Spleen (tissue), 11 donors: Measurements from ENCODE around the gene PLXNC1. TPM values are rescaled to one million over a fixed set of nuclear protein-coding genes. Genes with fewer than 3 reads are reported as not detected.

Experiments
- DNase-seq: peaks from one replicate; pipeline ENCODE4 v3.0.0-alpha.2; 2020
- H3K27ac ChIP-seq, 8 donors: fragments of 200-600 bp; sonication (generic) in 7 of 8; 1 replicate in 4 of 8; 2 replicates in 4 of 8; pipeline versions ENCODE4 v1.5.0 to v1.8.0; 2016 to 2021; ENCODE audit warnings: inconsistent platforms in 4 of 8, mild to moderate bottlenecking in 4 of 8, moderate library complexity in 1 of 8
- H3K27me3 ChIP-seq, 7 donors: fragments of 200-600 bp; sonication (generic) in 6 of 7; replicated peaks in 1 of 7; 1 replicate in 4 of 7; 2 replicates in 3 of 7; pipeline versions ENCODE4 v1.5.0 to v1.8.0; 2016 to 2021; ENCODE audit warnings: inconsistent platforms in 3 of 7, mild to moderate bottlenecking in 1 of 7
- H3K36me3 ChIP-seq, 6 donors: fragments of 200-600 bp; sonication (generic) in 5 of 6; 1 replicate in 4 of 6; 2 replicates in 2 of 6; pipeline versions ENCODE4 v1.5.0 to v1.8.0; 2016 to 2021; ENCODE audit warnings: inconsistent platforms in 2 of 6
- H3K4me1 ChIP-seq, 6 donors: fragments of 200-600 bp; sonication (generic) in 5 of 6; 1 replicate in 3 of 6; 2 replicates in 3 of 6; pipeline versions ENCODE4 v1.5.0 to v1.8.0; 2016 to 2021; ENCODE audit warnings: inconsistent platforms in 3 of 6
- H3K4me3 ChIP-seq, 8 donors: fragments of 200-600 bp; sonication (generic) in 7 of 8; 1 replicate in 4 of 8; 2 replicates in 4 of 8; pipeline versions ENCODE4 v1.5.0 to v1.8.0; 2016 to 2021; ENCODE audit warnings: inconsistent platforms in 4 of 8, mild to moderate bottlenecking in 4 of 8, moderate library complexity in 2 of 8
- H3K9me3 ChIP-seq, 8 donors: fragments of 200-600 bp; sonication (generic) in 7 of 8; 1 replicate in 4 of 8; 2 replicates in 4 of 8; pipeline versions ENCODE4 v1.5.0 to v1.8.0; 2016 to 2021; ENCODE audit warnings: inconsistent platforms in 4 of 8
- POLR2A ChIP-seq, 3 donors: fragments of 450-650 bp; IDR thresholded peaks; one replicate each; pipeline ENCODE4 v1.5.1; 2017; ENCODE audit warnings: antibody characterized with exemption in 3 of 3, mild to moderate bottlenecking in 1 of 3
- POLR2AphosphoS5 ChIP-seq, 3 donors: sonication (generic); formaldehyde crosslinking; IDR thresholded peaks; one replicate each; pipeline ENCODE4 v1.5.1; 2017; ENCODE audit warnings: antibody characterized with exemption in 3 of 3
- WGBS, 5 donors: extraction: QIAGEN DNeasy Blood & Tissue Kit in 3 of 5; methylation state at CpG; one replicate each; pipeline versions ENCODE4 v1.1.5 to v1.1.7; 2013 to 2018; 5-methylcytosine and 5-hydroxymethylcytosine counted together
- intact Hi-C: fragments of 100-400 bp; cut with DNase I; formaldehyde crosslinking; loops from one replicate; pipeline ENCODE4 v1.15.0; 2023; ENCODE audit warnings: low total_unique reads
- polyA plus RNA-seq, 3 donors: library from polyadenylated mRNA; stranded (reverse); fragments of 200-250 nt; gene quantifications; one replicate each; pipeline ENCODE4 v1.2.1, GENCODE V29; 2013
- total RNA-seq, 7 donors: library from RNA; depleted of rRNA in 3 of 7; stranded (reverse); fragments of >200 nt in 3 of 7; fragmentation: NEBNext Ultra II Directional in 4 of 7; extraction: Animal tissue kit (Norgen Biotek cat#: 25700) in 4 of 7; gene quantifications; one replicate each; pipeline versions ENCODE4 v1.1.0 to v1.2.1, GENCODE V29; 2016 to 2021
- TF ChIP-seq, protein P1 (sequence below), 11 experiments: fragments of 200-600 bp in 7 of 11; fragments of 450-650 bp in 4 of 11; sonication (generic) in 4 of 11; IDR thresholded peaks in 8 of 11; conservative IDR thresholded peaks in 3 of 11; 1 replicate in 7 of 11; 2 replicates in 4 of 11; pipeline versions ENCODE4 v1.4.0 to v1.8.0; 2016 to 2021; ENCODE audit warnings: antibody characterized with exemption in 11 of 11, inconsistent platforms in 4 of 11, mild to moderate bottlenecking in 1 of 11
- donor health status: healthy with polysubstance abuse.
- donor health status: DM: no; HTN: no; CAD: no; lungs with moderate emphysema.
- donor health status: DM: no; HTN: no; CAD: no.
- donor health status: Bipolar disorder and iron deficiency.
- donor health status: healthy.
- donor health status: DM: no; HTN: no; CAD: no.
- donor health status: DM: yes; HTN: yes; CAD: no.

The PLXNC1 gene
- total and polyA plus RNA-seq, 10 donors, result 6.8 to 138 (median 69.7) TPM

DNA sequence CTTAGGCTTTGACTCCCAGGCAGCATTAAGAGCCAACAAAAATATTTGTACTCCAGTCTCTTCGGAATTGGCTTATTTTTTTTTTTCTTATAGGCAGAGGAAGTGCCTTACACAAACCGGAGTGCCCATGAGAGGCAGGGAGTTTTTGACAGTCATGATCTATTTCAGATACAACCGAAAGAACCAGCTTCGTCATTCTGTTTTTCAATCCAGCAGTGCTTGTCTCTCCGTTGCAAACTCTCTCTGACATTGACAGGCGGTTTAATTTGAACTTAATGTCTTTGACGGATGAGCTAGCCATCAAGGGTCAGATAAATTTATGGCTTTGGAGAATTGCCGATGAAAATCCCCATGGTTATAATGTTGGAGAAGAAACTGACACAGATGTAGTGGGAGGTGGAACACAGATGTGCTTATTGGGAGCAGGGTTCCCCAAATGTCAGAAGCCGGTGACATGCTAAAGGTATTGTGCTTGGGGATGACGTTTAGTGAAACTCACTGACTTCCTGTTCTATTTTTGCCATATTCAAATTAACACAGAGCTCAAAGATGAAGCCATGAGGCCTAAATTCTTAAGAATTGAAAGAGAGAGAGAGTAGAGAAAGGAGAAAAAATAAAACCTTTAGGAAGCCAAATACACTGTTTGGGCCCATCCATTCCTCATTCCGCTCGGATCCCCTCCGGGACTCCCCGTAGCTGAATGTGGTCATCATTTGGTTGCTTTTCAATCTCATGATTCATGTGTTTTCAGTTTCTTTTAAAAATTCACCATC, 59.7 kb downstream of the PLXNC1 start:
- H3K4me1 ChIP-seq, result peaks cover 24 to 74% (median 60%) of the 10 kb centered on the region in 6 donors
- intact Hi-C loops, result no loop called here
- no peaks in the 10 kb centered on the region for H3K27me3 ChIP-seq
- H3K36me3 ChIP-seq, result peaks cover 0 to 26% (median 6%) of the 10 kb centered on the region in 6 donors
- no peak for DNase-seq
- peak overlapping the region in 4 of 8 donors; percentile 8 to 62 (median 14) for H3K4me3 ChIP-seq
- H3K27ac ChIP-seq, result peak overlapping the region; percentile 67 to 95 (median 92)
- TF ChIP-seq POLR2A (IDR thresholded peaks at IDR 0.05) (peak in 2 of 3 donors; percentile 54 to 77), POLR2AphosphoS5 (IDR thresholded peaks at IDR 0.05) (peak in 1 of 3 donors; percentile 85)
- TF ChIP-seq, protein P1, sequence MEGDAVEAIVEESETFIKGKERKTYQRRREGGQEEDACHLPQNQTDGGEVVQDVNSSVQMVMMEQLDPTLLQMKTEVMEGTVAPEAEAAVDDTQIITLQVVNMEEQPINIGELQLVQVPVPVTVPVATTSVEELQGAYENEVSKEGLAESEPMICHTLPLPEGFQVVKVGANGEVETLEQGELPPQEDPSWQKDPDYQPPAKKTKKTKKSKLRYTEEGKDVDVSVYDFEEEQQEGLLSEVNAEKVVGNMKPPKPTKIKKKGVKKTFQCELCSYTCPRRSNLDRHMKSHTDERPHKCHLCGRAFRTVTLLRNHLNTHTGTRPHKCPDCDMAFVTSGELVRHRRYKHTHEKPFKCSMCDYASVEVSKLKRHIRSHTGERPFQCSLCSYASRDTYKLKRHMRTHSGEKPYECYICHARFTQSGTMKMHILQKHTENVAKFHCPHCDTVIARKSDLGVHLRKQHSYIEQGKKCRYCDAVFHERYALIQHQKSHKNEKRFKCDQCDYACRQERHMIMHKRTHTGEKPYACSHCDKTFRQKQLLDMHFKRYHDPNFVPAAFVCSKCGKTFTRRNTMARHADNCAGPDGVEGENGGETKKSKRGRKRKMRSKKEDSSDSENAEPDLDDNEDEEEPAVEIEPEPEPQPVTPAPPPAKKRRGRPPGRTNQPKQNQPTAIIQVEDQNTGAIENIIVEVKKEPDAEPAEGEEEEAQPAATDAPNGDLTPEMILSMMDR (IDR thresholded peaks at IDR 0.05 in 8 of 11, conservative IDR thresholded peaks at IDR 0.05 in 3 of 11), result peak in 1 of 11 experiments; percentile 9
- H3K9me3 ChIP-seq, result no peaks in the 10 kb centered on the region
- 19 to 28% (median 21%) methylated on average over 14 of the region's 14 CpGs for WGBS, 5 donors

DNA sequence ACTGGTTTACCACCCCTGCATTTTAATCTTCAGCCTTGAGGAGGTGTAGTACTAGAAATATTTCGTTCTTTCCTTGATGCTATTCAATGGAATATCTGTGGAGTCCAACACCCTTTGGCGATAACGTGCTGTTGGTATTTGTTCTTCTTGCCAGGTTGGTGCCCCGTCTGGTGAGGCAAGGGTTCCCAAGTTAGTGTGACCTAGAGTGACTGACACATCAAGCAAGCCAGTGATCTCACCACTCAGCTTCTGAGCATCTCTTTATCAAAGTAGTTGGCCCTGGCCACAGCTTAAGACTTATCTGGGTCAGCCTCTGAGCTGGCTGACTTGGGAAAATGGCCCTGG, 60.2 kb downstream of the PLXNC1 start:
- WGBS, 5 donors, result 68 to 89% (median 77%) methylated on average over 4 of the region's 4 CpGs
- H3K4me3 ChIP-seq, result peak overlapping the region in 1 of 8 donors; percentile 62

DNA sequence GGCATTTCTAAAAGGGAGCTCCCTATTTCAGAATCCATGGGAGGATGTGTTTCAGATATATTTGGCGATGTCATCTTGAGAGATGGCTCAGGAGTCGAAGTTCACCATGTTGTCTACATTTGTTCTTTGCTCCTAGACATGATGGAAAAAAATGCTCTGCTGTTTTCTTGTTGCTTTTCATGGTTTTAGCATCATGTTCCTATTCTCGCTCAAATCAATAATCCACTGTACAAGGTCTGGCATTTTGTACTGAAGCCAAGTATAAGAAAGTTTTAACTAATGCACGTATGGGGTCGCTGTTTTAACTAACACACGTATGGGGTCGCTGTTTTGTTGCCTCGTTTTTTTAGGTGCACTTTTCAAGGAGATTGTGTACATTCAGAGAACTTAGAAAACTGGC, 60.9 kb downstream of the PLXNC1 start:
- Histone ChIP-seq H3K4me1 (peaks cover 24 to 62% (median 50%) of the 10 kb centered on the region in 6 donors), H3K4me3 (no peak overlapping the region), H3K27me3 (no peaks in the 10 kb centered on the region), H3K36me3 (peaks cover 0 to 22% (median 6%) of the 10 kb centered on the region in 6 donors), H3K9me3 (no peaks in the 10 kb centered on the region), H3K27ac (peak overlapping the region; percentile 67 to 95 (median 92))
- 79 to 96% (median 87%) methylated on average over 8 of the region's 8 CpGs for WGBS, 5 donors
- no peak for DNase-seq
- TF ChIP-seq POLR2A (IDR thresholded peaks at IDR 0.05), result no peak
- TF ChIP-seq, protein P1 (IDR thresholded peaks at IDR 0.05 in 8 of 11, conservative IDR thresholded peaks at IDR 0.05 in 3 of 11), result no peak
- no peak for TF ChIP-seq POLR2AphosphoS5 (IDR thresholded peaks at IDR 0.05)
- intact Hi-C loops, result no loop called here

More for the DNA sequence above, 60.2 kb downstream of the PLXNC1 start:
- no peaks in the 10 kb centered on the region for H3K9me3 ChIP-seq
- no peaks in the 10 kb centered on the region for H3K27me3 ChIP-seq
- TF ChIP-seq POLR2AphosphoS5 (IDR thresholded peaks at IDR 0.05), result no peak
- TF ChIP-seq, protein P1 (IDR thresholded peaks at IDR 0.05 in 8 of 11, conservative IDR thresholded peaks at IDR 0.05 in 3 of 11), result no peak
- peak overlapping the region; percentile 67 to 95 (median 92) for H3K27ac ChIP-seq
- DNase-seq, result no peak
- peaks cover 0 to 26% (median 6%) of the 10 kb centered on the region in 6 donors for H3K36me3 ChIP-seq
- H3K4me1 ChIP-seq, result peaks cover 24 to 69% (median 55%) of the 10 kb centered on the region in 6 donors
- intact Hi-C loops, result no loop called here

DNA sequence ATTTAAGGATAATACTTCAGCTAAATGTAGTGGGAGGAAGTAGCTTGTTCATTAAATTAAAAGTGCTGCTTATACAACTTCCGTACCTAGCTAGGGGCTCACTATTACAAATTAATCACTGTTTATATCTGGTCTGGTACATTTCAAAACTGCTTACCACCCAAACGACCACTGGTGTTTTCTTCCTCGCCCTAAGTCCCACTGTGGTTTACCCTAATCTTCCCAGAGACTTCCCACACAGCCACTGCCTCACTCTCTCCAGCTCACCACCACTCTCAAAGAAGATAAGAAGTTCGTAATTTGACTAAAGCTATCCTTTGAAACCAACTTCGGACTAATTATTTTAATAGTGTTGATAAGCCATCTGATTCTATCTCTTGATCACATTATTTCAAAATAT, 62.6 kb downstream of the PLXNC1 start:
- Histone ChIP-seq H3K4me1 (peaks cover 12 to 44% (median 32%) of the 10 kb centered on the region in 6 donors), H3K27me3 (no peaks in the 10 kb centered on the region), H3K27ac (no peak overlapping the region), H3K4me3 (no peak overlapping the region), H3K36me3 (peaks cover 0 to 22% (median 6%) of the 10 kb centered on the region in 6 donors), H3K9me3 (no peaks in the 10 kb centered on the region)
- WGBS, 5 donors, result 58 to 74% (median 62%) methylated on average over 5 of the region's 5 CpGs
- intact Hi-C loops, result no loop called here
- DNase-seq, result no peak
- TF ChIP-seq, protein P1 (IDR thresholded peaks at IDR 0.05 in 8 of 11, conservative IDR thresholded peaks at IDR 0.05 in 3 of 11), result no peak
- TF ChIP-seq POLR2A (IDR thresholded peaks at IDR 0.05) (no peak), POLR2AphosphoS5 (IDR thresholded peaks at IDR 0.05) (no peak)
